GM20000 (cell line): Measurements from ENCODE around the gene NMNAT3.

Source experiments
- DNase-seq: peaks from one replicate; pipeline ENCODE4 v3.0.0; 2012; ENCODE audit warnings: low spot score
- CTCF ChIP-seq: IDR thresholded peaks from 2 replicates; pipeline ENCODE4 v1.5.1; 2012; ENCODE audit warnings: mild to moderate bottlenecking, control low read depth; ENCODE audit errors: extremely low read depth, missing control alignments

Gene NMNAT3

DNA sequence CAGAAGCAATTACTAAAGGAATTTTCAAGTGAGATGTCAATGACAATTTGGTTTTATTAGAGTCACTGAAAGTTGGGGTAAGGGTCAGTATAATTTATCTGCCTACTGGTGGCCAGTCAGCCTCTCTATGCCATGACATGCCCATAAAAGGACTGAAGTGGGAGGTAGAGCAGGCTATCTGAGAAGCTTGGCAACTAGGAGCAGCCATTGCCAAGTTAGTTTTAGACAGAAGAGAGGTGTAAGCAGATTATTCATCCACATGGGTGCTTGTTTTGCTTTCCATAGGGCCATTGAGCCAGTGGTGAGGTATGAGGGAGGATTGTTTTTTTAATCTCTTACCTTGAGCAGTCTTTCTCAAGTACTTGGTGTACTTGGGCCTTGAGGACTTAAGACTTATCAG lies 130.1 kb downstream of the NMNAT3 start:
- no peak for TF ChIP-seq CTCF
- no peak for DNase-seq

DNA sequence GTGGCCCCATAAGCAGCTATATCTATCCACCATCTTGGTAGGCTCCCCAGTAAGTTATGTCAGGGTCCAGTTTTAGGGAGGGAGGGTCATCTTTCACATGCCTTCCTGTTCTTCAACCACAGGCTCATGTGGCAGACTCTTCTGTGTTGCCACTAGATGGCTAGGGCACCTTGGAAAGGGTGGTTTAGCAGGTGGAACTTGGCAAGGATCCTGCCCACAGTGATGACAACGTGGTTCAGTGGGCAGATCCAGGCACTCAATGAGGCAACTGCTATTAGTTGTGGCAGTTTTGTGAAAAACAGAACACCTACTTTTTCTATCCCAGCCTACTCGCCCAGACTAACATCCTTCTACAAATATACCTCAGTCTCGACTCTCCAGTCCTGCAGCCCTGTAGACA lies 131.0 kb downstream of the NMNAT3 start:
- no peak for TF ChIP-seq CTCF
- DNase-seq, result no peak

DNA sequence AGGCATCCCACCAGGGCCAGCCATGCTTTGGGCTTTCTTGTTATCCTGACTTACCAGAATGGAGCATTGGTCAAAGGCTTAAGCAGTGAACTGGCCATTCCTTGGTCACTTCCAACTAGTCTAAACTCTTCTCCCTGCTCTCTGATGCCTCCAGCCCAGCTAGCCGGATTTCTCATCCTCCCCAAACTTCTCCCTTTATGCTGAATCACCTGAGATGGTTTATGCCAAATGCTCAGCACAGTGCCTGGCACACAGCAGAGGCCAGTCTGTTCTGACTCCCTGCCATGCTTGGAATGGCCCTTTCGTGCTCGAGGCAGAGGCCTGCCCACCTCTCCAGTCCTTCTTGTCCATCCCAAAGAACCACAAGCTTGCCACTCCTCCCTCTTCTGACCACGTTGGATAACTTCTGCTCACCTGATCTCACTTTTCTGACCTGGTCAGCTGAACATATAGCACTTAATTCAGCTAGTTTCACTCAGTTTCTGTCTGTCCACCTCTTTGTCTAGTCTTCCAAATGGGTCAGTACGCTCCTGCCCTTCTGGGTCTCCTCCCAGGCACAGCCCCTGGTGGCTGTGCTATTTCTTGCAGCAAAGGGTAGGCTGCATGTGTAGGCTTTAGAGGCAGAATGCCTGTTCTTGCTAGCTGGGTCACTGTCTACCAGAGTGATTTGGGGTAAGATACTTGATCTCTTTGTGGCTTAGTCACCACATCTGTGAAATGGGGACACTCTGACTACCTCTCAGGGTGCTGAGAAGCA lies 136.1 kb downstream of the NMNAT3 start:
- DNase-seq, result peak; percentile 18
- TF ChIP-seq CTCF, result no peak

DNA sequence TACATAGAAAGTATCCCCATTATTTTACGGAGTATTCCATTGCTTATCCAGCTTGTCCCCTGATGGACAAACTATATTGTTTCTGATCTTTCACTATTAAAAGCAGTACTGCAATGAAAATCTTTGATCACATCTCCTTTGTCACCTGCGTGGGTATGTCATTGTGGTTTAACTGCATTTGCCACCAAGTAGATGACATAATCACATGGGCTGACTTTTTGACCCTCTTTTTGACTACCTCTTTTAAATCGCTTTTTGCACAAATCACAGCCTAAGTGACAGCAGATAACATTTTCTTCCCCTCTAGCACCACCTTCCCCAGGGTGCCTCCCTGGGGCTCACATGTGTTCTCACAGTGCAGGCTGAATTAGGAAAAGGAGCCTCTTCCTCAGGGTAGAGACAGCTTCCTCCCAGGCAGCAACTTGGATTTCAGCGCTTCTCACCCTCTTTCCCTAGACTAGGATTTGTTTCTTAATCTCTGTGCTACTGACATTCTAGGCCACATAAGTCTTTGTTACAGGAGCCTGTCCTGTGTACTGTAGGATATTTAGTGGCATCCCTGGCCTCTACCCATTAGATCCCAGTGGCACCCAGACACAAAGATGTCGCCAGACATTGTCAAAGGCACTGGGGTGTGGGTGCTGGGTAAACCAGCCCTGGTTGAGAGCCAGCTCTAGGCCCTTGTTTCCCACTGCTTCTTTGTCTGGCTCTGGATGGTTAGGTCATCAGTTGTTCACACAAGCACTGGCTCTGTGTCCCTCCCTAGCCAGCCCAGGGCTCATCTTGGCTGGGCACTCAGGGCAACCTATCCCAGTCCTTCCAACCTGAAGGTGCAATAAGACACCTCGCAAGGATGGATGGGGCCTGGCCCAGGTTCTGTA lies 136.9 kb downstream of the NMNAT3 start:
- DNase-seq, result no peak

GRCh38 chr3:139538733-139539132 lies 139.0 kb downstream of the NMNAT3 start:
- no peak for TF ChIP-seq CTCF
- no peak for DNase-seq

More for the DNA sequence above, 136.9 kb downstream of the NMNAT3 start:
- TF ChIP-seq CTCF, result no peak

DNA sequence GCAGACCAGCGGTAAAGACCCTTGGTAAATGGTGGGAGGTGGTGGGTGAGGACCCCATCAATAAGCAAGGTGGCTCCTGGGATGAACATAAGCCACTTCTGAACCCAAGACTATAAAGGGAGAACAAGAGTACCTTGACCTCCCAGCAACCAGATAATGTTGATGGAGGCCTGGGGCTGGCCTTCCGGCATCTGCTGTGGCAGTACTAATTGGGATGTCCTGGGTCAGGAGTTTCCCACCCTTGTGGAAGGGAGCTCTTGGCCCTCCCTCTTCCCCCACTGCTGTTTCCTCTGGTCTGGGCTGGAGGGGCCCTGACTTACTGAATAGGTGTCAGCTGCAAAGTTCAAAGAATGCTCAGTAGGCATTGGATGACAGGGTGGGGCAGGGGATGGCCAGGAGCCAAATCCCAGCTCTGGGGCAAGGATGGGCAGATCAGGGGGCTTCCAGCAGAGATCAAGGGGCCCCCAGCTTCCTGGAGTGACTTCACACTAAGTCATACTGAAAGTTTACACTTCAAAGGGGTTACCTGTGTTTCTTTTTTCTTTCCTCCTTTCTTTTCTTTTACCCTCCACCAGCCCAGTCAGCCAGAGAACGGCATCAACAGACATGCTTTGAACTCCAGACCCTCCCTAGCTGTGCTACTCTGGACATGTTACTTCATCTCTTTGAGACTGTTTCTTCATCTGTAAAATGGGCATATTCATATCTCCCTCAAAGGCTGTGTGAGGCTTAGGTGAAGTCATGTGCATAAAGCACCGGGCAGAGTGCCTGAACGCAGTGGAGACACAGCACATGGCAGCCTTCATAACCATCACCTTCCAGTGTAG lies 139.8 kb downstream of the NMNAT3 start:
- no peak for TF ChIP-seq CTCF
- DNase-seq, result no peak

GRCh38 chr3:139537361-139537760 lies 140.4 kb downstream of the NMNAT3 start:
- no peak for TF ChIP-seq CTCF
- DNase-seq, result no peak
